Measurements from ENCODE around the gene IFNAR1. TPM values are rescaled to one million over a fixed set of nuclear protein-coding genes. Genes with fewer than 3 reads are reported as not detected.

Gene IFNAR1
- total and polyA plus RNA-seq, 2 of the 4 experiments (the other 2 are of a cell fraction) = 7.8 to 9.9 TPM

- CTCF ChIA-PET = no interaction called here
- no peak overlapping the region for H3K4me3 ChIP-seq (ENCODE audit: insufficient read depth, low read depth, low read length)
- no peak for ATAC-seq (ENCODE audit: low read depth)
- no peak overlapping the region for H2AK9ac ChIP-seq (replicated peaks; ENCODE audit: low read depth, low read length, poor library complexity)
- H3K56ac ChIP-seq (ENCODE audit: extremely low read depth, insufficient read depth, low read length) = no peak overlapping the region
- H3K9me1 ChIP-seq (ENCODE audit: insufficient read depth, low read length) = no peaks in the 10 kb centered on the region; the same call in 1 of the 2 replicates
- H2AK5ac ChIP-seq (ENCODE audit: low read depth, low read length) = no peak overlapping the region
- TF ChIP-seq MAZ (IDR thresholded peaks at IDR 0.05; ENCODE audit: borderline replicate concordance, low read depth, low read length) = no peak
- no peak for TF ChIP-seq FOS (IDR thresholded peaks at IDR 0.05; ENCODE audit: low read depth, low read length)
- no peak for TF ChIP-seq POLR2A (IDR thresholded peaks at IDR 0.05; ENCODE audit: low read depth, low read length)
- no peak for TF ChIP-seq RFX5 (IDR thresholded peaks at IDR 0.05; ENCODE audit: low read depth, low read length)
- TF ChIP-seq MXI1 (IDR thresholded peaks at IDR 0.05; ENCODE audit: borderline replicate concordance, low read depth, low read length) = no peak
- no peak for TF ChIP-seq NFE2L2 (IDR thresholded peaks at IDR 0.05; ENCODE audit: low read depth, low read length)
- no peak for TF ChIP-seq BHLHE40 (IDR thresholded peaks at IDR 0.05; ENCODE audit: low read depth, low read length)
- no peak for TF ChIP-seq CTCF (conservative IDR thresholded peaks at IDR 0.05; ENCODE audit: low read depth, low read length)
- TF ChIP-seq ELK1 (IDR thresholded peaks at IDR 0.05; ENCODE audit: borderline replicate concordance, low read depth, low read length) = no peak
- TF ChIP-seq RAD21 (IDR thresholded peaks at IDR 0.05; ENCODE audit: low read length) = no peak
- TF ChIP-seq MAFK (IDR thresholded peaks at IDR 0.05; ENCODE audit: low read depth, low read length) = no peak
- TF ChIP-seq CHD1 (IDR thresholded peaks at IDR 0.05; ENCODE audit: low read depth, low read length) = no peak
- TF ChIP-seq SMC3 (IDR thresholded peaks at IDR 0.05; ENCODE audit: low read depth, low read length) = no peak
- no peak for TF ChIP-seq USF2 (IDR thresholded peaks at IDR 0.05; ENCODE audit: low read depth, low read length)
- no peak overlapping the region for H3K4ac ChIP-seq (ENCODE audit: low read depth, low read length)
- no peak overlapping the region for H3K4me2 ChIP-seq (ENCODE audit: low read depth, low read length)
- H4K5ac ChIP-seq (ENCODE audit: low read depth, low read length) = no peak overlapping the region
- no TSS peak for BruUV-seq (replicated peaks)
- H2BK120ac ChIP-seq (ENCODE audit: low read depth, low read length) = no peak overlapping the region
- no peak overlapping the region for H3K9ac ChIP-seq (ENCODE audit: low read depth, low read length)
- no peaks in the 10 kb centered on the region for H4K20me1 ChIP-seq (ENCODE audit: insufficient read depth, low read length)
- H3K27me3 ChIP-seq (ENCODE audit: control insufficient read depth, insufficient read depth, low read length) = no peaks in the 10 kb centered on the region
- no peak overlapping the region for H3K27ac ChIP-seq (ENCODE audit: insufficient read depth, low read length)
- peak overlapping the region; percentile 36; the same call in 1 of the 2 replicates for H2BK20ac ChIP-seq (ENCODE audit: low read depth, low read length)
- H2AFZ ChIP-seq (replicated peaks; ENCODE audit: low read length, poor library complexity) = peak overlapping the region; percentile 41
- no peak for DNase-seq
- no peaks in the 10 kb centered on the region for H3K79me1 ChIP-seq (ENCODE audit: low read depth in 1 of 2, low read length in 2 of 2)
- no peak overlapping the region for H3K14ac ChIP-seq (replicated peaks; ENCODE audit: low read depth, low read length)
- 86% methylated on average over 1 of the region's 5 CpGs; no CpG with 5 or more reads in 1 of the 2 experiments for WGBS, 2 experiments (ENCODE audit: extremely low coverage in 2 of 2, insufficient read length in 1 of 2)
- POLR2A ChIA-PET (ENCODE audit: unreplicated experiment) = no interaction called here
- no peak overlapping the region for H4K91ac ChIP-seq (ENCODE audit: insufficient read depth, low read depth, low read length)
- H2BK5ac ChIP-seq (ENCODE audit: low read depth, low read length, poor library complexity, severe bottlenecking) = no peak overlapping the region
- intact Hi-C loops (cut with micrococcal nuclease) = no loop called here
- H4K8ac ChIP-seq (ENCODE audit: low read depth in 2 of 2, low read length in 2 of 2) = no peak overlapping the region
- H3K23ac ChIP-seq (ENCODE audit: low read depth, low read length) = no peak overlapping the region
- in situ Hi-C loops (cut with MboI; ENCODE audit: low sequenced_read_pairs) = no loop called here
- peaks cover 12% of the 10 kb centered on the region for H3K4me1 ChIP-seq (ENCODE audit: control insufficient read depth, insufficient read depth, low read length)
- H2BK15ac ChIP-seq (ENCODE audit: low read depth, low read length) = no peak overlapping the region
- H3K9me3 ChIP-seq (ENCODE audit: control insufficient read depth, insufficient read depth, low read length) = no peaks in the 10 kb centered on the region
- no peaks in the 10 kb centered on the region for H3K36me3 ChIP-seq (ENCODE audit: control insufficient read depth, insufficient read depth, low read length)
- no peak overlapping the region for H3K18ac ChIP-seq (ENCODE audit: low read depth, low read length)
- dilution Hi-C loops (cut with HindIII; ENCODE audit: low sequenced_read_pairs, unreplicated experiment) = no loop called here
Measured at GRCh38 chr21:33398361-33398760, 73.6 kb downstream of the IFNAR1 start.

Data from IMR-90 (cell line).